ENCODE measurements around the gene HCFC1R1. TPM values are rescaled to one million over a fixed set of nuclear protein-coding genes. Genes with fewer than 3 reads are reported as not detected.

HCFC1R1 gene
- total and polyA plus RNA-seq, 4 experiments from 2014 or later = 16.0 to 23.8 (median 18.2) TPM

DNA sequence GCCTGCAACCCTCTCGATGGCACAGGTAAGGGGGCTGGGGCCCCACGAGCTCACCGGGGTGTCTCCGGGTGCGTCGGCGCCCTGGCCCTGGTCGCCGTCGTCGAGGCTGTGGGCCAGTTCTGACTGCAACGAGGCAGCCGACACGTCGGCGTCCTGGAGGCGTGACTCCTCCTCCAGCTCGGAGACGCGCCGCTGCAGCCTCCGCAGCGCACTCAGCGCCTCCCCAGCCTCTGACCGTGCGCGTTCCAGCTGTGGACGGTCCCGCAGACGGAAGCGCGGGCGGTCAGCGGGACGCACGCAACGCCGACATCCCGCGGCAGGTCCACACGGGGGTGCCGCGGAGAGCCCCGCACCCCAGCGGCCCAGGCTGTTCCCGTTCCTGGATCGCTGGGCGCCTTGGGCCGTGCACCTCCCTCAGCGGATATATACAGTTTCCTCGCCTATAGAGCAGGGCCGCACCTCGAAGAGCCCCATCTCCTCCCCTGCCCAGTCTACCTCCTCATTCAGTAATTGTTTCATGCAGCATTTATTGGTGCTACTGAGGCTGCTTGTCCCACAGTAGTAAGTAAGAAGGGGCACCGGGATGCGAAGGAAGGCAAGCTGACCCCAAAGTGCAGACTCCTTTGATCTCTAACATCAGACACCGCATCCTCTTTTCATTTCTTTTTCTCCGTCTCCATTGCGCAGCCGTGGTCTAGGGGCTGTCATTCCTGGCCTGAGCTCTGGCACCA is 5.9 kb upstream of the HCFC1R1 start:
- H3K4me1 ChIP-seq (ENCODE audit: insufficient read depth, low read length) = peaks cover 25% of the 10 kb centered on the region
- peaks cover 0 to 3% (median 0%) of the 10 kb centered on the region in 8 donors for H3K9me3 Mint-ChIP-seq
- H3K4me3 ChIP-seq (ENCODE audit: low read length in 2 of 2) = peak overlapping the region in 1 of 2 donors; percentile 41
- H3K4me1 Mint-ChIP-seq = peaks cover 11 to 32% (median 19%) of the 10 kb centered on the region in 4 donors
- H3K9me3 ChIP-seq (ENCODE audit: control insufficient read depth in 1 of 2, low read length in 2 of 2) = no peaks in the 10 kb centered on the region
- peak overlapping the region in 2 of 7 donors; percentile 72 to 81 for H3K27ac Mint-ChIP-seq
- no peak overlapping the region for H3K27ac ChIP-seq (ENCODE audit: low read depth, low read length)
- DNase-seq = peak in 3 of 5 donors; percentile 36 to 43 (median 37)
- peaks cover 0 to 10% of the 10 kb centered on the region in 2 donors for H3K36me3 Mint-ChIP-seq
- CTCF ChIA-PET (ENCODE audit: partially characterized antibody) = interaction anchor here (1.1 to 18.6 kb wide), 13 partner anchors 9 to 142 kb away, joined by 3 to 444 read pairs (median 14); partner anchors contain the start of genes CLDN9, MMP25, PAQR4 and TNFRSF12A
- intact Hi-C loops (cut with micrococcal nuclease) = loop anchor here (2.0 to 10.0 kb wide), 2 partner anchors 71 to 125 kb away; no protein-coding TSS in a partner anchor
- H3K27me3 Mint-ChIP-seq = peaks cover 22 to 23% of the 10 kb centered on the region in 2 donors
- POLR2A ChIA-PET (ENCODE audit: partially characterized antibody) = interaction anchor here (0.6 to 5.4 kb wide), 15 partner anchors 8 to 415 kb away, joined by 3 to 37 read pairs (median 4); partner anchors contain the start of genes MMP25, TNFRSF12A and ZNF213
- peaks cover 13% of the 10 kb centered on the region for H3K27me3 ChIP-seq (ENCODE audit: insufficient read depth, low read length)
- peaks cover 20% of the 10 kb centered on the region for H3K36me3 ChIP-seq (ENCODE audit: insufficient read depth, low read length)
- H3K4me3 Mint-ChIP-seq = peak overlapping the region; percentile 52 to 88 (median 74)

DNA sequence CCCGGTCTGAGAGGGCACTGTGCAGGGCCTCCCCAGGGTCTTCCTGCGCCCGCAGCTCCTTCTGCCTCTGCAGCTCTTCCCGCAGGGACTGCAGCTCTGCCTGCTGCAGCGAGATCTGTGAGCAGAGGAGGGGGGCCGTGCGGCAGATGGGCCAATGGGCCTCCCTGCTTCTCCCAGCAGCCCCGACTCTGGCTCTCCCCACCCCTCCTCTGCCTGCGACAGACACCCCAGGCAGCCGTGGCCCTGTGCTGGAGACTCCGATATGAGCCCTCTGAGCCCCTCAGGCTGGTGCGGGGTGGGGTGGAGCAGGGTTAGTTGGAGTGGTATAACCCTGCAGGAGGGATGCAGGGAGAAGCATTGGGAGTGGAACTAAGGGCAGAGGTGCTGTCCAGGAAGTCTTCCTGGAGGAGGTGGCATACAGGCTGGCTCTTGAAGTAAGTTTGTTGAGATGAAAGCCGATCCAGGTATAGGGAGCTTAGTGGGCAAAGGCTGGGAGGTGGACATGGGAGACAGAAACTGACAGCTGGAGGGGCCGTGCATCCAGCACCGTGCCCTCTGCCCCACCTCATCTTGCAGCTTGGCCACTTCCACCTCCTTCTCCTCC is 5.1 kb upstream of the HCFC1R1 start:
- Histone ChIP-seq H3K27me3 (ENCODE audit: insufficient read depth, low read length) (peaks cover 13% of the 10 kb centered on the region), H3K4me3 (ENCODE audit: low read length in 2 of 2) (peak overlapping the region in 1 of 2 donors; percentile 41), H3K27ac (ENCODE audit: low read depth, low read length) (no peak overlapping the region), H3K9me3 (ENCODE audit: control insufficient read depth in 1 of 2, low read length in 2 of 2) (no peaks in the 10 kb centered on the region), H3K36me3 (ENCODE audit: insufficient read depth, low read length) (peaks cover 20% of the 10 kb centered on the region), H3K4me1 (ENCODE audit: insufficient read depth, low read length) (peaks cover 29% of the 10 kb centered on the region)
- Mint-ChIP-seq H3K27ac (peak overlapping the region in 1 of 7 donors; percentile 81), H3K9me3 (peaks cover 0 to 3% (median 0%) of the 10 kb centered on the region in 8 donors), H3K27me3 (peaks cover 18 to 20% of the 10 kb centered on the region in 2 donors), H3K4me1 (peaks cover 13 to 39% (median 24%) of the 10 kb centered on the region in 4 donors), H3K36me3 (peaks cover 3 to 14% of the 10 kb centered on the region in 2 donors), H3K4me3 (peak overlapping the region in 7 of 8 donors; percentile 9 to 71 (median 56))
- no peak for DNase-seq
- ChIA-PET CTCF (ENCODE audit: partially characterized antibody) (interaction anchor here (0.6 to 18.6 kb wide), 29 partner anchors 8 to 143 kb away, joined by 3 to 444 read pairs (median 6); partner anchors contain the start of genes BICDL2, CLDN9, MMP25 and TNFRSF12A), POLR2A (ENCODE audit: partially characterized antibody) (interaction anchor here (0.6 to 5.4 kb wide), 18 partner anchors 8 to 130 kb away, joined by 3 to 37 read pairs (median 6); partner anchors contain the start of genes MMP25, TNFRSF12A and ZNF213)
- intact Hi-C loops (cut with micrococcal nuclease) = loop anchor here (1.0 to 10.0 kb wide), 3 partner anchors 9 to 124 kb away; partner anchors contain the start of gene TNFRSF12A

- H3K4me1 ChIP-seq (ENCODE audit: insufficient read depth, low read length) = peaks cover 35% of the 10 kb centered on the region
- H3K4me1 Mint-ChIP-seq = peaks cover 14 to 46% (median 28%) of the 10 kb centered on the region in 4 donors
- peak; percentile 77 to 85 (median 78) for DNase-seq
- ChIA-PET POLR2A (ENCODE audit: partially characterized antibody) (interaction anchor here (0.6 to 5.4 kb wide), 18 partner anchors 18 to 130 kb away, joined by 3 to 37 read pairs (median 4); partner anchors contain the start of genes MMP25 and ZNF213), CTCF (ENCODE audit: partially characterized antibody) (interaction anchor here (0.6 to 18.6 kb wide), 38 partner anchors 9 to 254 kb away, joined by 3 to 444 read pairs (median 4); partner anchors contain the start of genes BICDL2, CLDN9, MMP25 and TNFRSF12A)
- H3K4me3 Mint-ChIP-seq = peak overlapping the region in 5 of 8 donors; percentile 40 to 81 (median 52)
- H3K36me3 ChIP-seq (ENCODE audit: insufficient read depth, low read length) = peaks cover 20% of the 10 kb centered on the region
- H3K9me3 ChIP-seq (ENCODE audit: control insufficient read depth in 1 of 2, low read length in 2 of 2) = no peaks in the 10 kb centered on the region
- H3K4me3 ChIP-seq (ENCODE audit: low read length in 2 of 2) = no peak overlapping the region
- peaks cover 0 to 2% (median 0%) of the 10 kb centered on the region in 8 donors for H3K9me3 Mint-ChIP-seq
- peaks cover 3 to 14% of the 10 kb centered on the region in 2 donors for H3K36me3 Mint-ChIP-seq
- H3K27me3 ChIP-seq (ENCODE audit: insufficient read depth, low read length) = peaks cover 13% of the 10 kb centered on the region
- peaks cover 12 to 15% of the 10 kb centered on the region in 2 donors for H3K27me3 Mint-ChIP-seq
- no peak overlapping the region for H3K27ac ChIP-seq (ENCODE audit: low read depth, low read length)
- H3K27ac Mint-ChIP-seq = peak overlapping the region in 3 of 7 donors; percentile 69 to 70 (median 70)
- intact Hi-C loops (cut with micrococcal nuclease) = loop anchor here (1.0 to 10.0 kb wide), 3 partner anchors 8 to 123 kb away; partner anchors contain the start of gene TNFRSF12A
Observed at GRCh38 chr16:3027983-3028715, 4.4 kb upstream of the HCFC1R1 start.

DNA sequence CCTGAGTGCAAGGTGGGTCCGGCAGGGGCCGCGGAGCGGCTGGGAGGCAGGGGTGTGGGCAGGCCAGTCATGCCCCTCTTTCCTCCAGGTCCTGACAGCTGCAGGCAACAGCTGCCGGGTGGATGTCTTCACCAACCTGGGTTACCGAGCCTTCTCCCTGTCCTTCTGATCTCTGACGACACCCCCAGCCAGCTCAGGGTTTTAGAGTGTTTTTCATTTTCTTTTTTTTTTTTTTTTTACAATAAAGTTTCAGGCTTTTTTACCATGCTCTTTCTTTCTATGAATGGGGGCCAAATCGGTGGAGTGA is 3.7 kb upstream of the HCFC1R1 start:
- Histone ChIP-seq H3K36me3 (ENCODE audit: insufficient read depth, low read length) (peaks cover 20% of the 10 kb centered on the region), H3K27ac (ENCODE audit: low read depth, low read length) (no peak overlapping the region), H3K9me3 (ENCODE audit: control insufficient read depth in 1 of 2, low read length in 2 of 2) (no peaks in the 10 kb centered on the region), H3K4me1 (ENCODE audit: insufficient read depth, low read length) (peaks cover 42% of the 10 kb centered on the region), H3K27me3 (ENCODE audit: insufficient read depth, low read length) (peaks cover 11% of the 10 kb centered on the region), H3K4me3 (ENCODE audit: low read length in 2 of 2) (no peak overlapping the region)
- POLR2A ChIA-PET (ENCODE audit: partially characterized antibody) = interaction anchor here (0.7 to 5.4 kb wide), 12 partner anchors 20 to 131 kb away, joined by 3 to 37 read pairs (median 6); partner anchors contain the start of gene ZNF213
- intact Hi-C loops (cut with micrococcal nuclease) = loop anchor here (10.0 kb wide), 1 partner anchor 123 kb away; no protein-coding TSS in a partner anchor
- Mint-ChIP-seq H3K4me3 (peak overlapping the region in 1 of 8 donors; percentile 26), H3K4me1 (peaks cover 17 to 53% (median 35%) of the 10 kb centered on the region in 4 donors), H3K27ac (no peak overlapping the region), H3K9me3 (peaks cover 0 to 1% (median 0%) of the 10 kb centered on the region in 8 donors), H3K27me3 (peaks cover 6 to 9% of the 10 kb centered on the region in 2 donors), H3K36me3 (peaks cover 3 to 14% of the 10 kb centered on the region in 2 donors)
- CTCF ChIA-PET (ENCODE audit: partially characterized antibody) = interaction anchor here (0.7 to 18.6 kb wide), 28 partner anchors 8 to 255 kb away, joined by 3 to 444 read pairs (median 5); partner anchors contain the start of genes BICDL2, CLDN9, MMP25 and TNFRSF12A
- no peak for DNase-seq

DNA sequence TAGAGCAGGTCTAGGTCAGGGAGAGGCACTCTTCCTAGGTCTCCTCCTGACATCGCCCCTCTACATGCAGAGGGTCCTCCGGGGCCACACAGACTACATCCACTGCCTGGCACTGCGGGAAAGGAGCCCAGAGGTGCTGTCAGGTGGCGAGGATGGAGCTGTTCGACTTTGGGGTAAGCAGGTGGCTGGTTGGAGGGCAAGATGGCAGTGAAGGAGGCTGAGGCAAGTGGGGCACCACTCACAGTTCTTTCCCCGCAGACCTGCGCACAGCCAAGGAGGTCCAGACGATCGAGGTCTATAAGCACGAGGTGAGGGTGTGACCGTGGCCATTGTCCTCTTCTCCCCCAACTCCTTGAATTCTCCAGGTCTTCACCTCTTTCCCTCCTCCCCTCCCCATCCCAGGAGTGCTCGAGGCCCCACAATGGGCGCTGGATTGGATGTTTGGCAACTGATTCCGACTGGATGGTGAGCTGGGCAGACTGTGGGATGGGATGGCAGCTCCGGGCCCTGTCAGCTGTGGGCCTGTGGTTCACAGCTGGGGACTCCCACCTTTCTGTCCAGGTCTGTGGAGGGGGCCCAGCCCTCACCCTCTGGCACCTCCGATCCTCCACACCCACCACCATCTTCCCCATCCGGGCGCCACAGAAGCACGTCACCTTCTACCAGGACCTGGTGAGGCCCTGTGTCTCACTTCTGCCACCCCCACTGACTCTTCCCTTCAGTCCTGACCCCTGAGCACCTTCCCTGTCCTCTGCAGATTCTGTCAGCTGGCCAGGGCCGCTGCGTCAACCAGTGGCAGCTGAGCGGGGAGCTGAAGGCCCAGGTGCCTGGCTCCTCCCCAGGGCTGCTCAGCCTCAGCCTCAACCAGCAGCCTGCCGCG is 3.1 kb upstream of the HCFC1R1 start:
- Histone ChIP-seq H3K9me3 (ENCODE audit: control insufficient read depth in 1 of 2, low read length in 2 of 2) (no peaks in the 10 kb centered on the region), H3K4me3 (ENCODE audit: low read length in 2 of 2) (no peak overlapping the region), H3K27me3 (ENCODE audit: insufficient read depth, low read length) (peaks cover 9% of the 10 kb centered on the region), H3K36me3 (ENCODE audit: insufficient read depth, low read length) (peaks cover 20% of the 10 kb centered on the region), H3K4me1 (ENCODE audit: insufficient read depth, low read length) (peaks cover 48% of the 10 kb centered on the region), H3K27ac (ENCODE audit: low read depth, low read length) (no peak overlapping the region)
- ChIA-PET CTCF (ENCODE audit: partially characterized antibody) (interaction anchor here (1.1 to 18.6 kb wide), 12 partner anchors 7 to 227 kb away, joined by 3 to 444 read pairs (median 13); partner anchors contain the start of genes CLDN9, MMP25, TNFRSF12A and ZNF213), POLR2A (ENCODE audit: partially characterized antibody) (interaction anchor here (1.0 to 5.4 kb wide), 8 partner anchors 19 to 124 kb away, joined by 4 to 37 read pairs (median 6); no protein-coding TSS in a partner anchor)
- Mint-ChIP-seq H3K36me3 (peaks cover 3 to 17% of the 10 kb centered on the region in 2 donors), H3K27ac (peak overlapping the region in 2 of 7 donors; percentile 42 to 61), H3K4me3 (peak overlapping the region in 2 of 8 donors; percentile 26 to 59), H3K27me3 (peaks cover 4 to 7% of the 10 kb centered on the region in 2 donors), H3K4me1 (peaks cover 20 to 59% (median 40%) of the 10 kb centered on the region in 4 donors), H3K9me3 (peaks cover 0 to 1% (median 0%) of the 10 kb centered on the region in 8 donors)
- DNase-seq = no peak
- intact Hi-C loops (cut with micrococcal nuclease) = loop anchor here (10.0 kb wide), 1 partner anchor 122 kb away; no protein-coding TSS in a partner anchor

Data from CD4-positive, alpha-beta memory T cell (primary cell).